A549 treated with Mapracorat at 1 μM for 4 hours (cell line): Measurements from ENCODE around the gene CAPN14. TPM values are rescaled to one million over a fixed set of nuclear protein-coding genes. Genes with fewer than 3 reads are reported as not detected.

Experiments
- total RNA-seq: library from RNA; stranded (reverse); fragments of 200-300 nt; extraction: Qiagen RNA extraction; gene quantifications from 5 replicates; pipeline ENCODE4 v1.2.3, GENCODE V29; 2022

The CAPN14 gene, protein sequence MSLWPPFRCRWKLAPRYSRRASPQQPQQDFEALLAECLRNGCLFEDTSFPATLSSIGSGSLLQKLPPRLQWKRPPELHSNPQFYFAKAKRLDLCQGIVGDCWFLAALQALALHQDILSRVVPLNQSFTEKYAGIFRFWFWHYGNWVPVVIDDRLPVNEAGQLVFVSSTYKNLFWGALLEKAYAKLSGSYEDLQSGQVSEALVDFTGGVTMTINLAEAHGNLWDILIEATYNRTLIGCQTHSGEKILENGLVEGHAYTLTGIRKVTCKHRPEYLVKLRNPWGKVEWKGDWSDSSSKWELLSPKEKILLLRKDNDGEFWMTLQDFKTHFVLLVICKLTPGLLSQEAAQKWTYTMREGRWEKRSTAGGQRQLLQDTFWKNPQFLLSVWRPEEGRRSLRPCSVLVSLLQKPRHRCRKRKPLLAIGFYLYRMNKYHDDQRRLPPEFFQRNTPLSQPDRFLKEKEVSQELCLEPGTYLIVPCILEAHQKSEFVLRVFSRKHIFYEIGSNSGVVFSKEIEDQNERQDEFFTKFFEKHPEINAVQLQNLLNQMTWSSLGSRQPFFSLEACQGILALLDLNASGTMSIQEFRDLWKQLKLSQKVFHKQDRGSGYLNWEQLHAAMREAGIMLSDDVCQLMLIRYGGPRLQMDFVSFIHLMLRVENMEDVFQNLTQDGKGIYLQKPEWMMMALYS
- 0.03 to 0.05 TPM in 2 of 5 replicates, not detected in the others for total RNA-seq

DNA sequence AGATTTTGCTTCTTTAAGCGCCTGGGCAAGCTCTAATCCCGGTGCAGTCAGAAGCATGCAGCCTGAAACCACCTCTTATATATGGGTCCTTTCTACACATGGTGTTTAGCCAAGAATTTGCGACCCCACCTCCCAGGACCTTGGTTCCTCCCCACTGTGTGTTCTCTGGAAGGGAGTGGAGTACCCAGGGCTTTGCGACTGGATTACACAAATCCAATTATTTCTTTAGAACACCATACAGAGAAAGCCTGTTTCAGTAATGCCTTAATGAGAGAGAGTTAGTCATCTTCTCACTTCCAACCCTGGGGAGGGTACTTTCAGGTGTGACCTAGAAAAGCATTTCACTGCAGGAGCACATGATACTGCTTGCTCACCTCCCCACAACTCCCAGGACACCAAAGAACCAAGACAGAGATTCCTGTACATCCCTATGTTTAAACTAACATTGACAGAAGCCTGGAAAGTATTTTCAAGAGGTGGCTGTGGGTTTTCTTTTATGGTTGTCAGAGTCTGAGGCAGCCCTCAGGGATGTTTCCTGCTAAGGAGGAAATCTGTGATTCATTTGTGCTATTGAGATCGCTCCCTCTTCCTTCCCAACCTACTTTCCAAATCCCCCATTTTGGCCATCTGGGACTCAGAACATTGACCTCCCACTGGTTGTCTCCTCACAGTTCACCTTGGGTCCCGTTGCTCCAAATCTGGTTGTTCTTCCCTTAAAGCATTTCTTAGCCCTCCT lies at the start of gene CAPN14:
CAPN14 (minus strand) TSS at position 51 of the 736 bp plus-strand sequence. CDS start 12,068 bp downstream, outside the sequence.

DNA sequence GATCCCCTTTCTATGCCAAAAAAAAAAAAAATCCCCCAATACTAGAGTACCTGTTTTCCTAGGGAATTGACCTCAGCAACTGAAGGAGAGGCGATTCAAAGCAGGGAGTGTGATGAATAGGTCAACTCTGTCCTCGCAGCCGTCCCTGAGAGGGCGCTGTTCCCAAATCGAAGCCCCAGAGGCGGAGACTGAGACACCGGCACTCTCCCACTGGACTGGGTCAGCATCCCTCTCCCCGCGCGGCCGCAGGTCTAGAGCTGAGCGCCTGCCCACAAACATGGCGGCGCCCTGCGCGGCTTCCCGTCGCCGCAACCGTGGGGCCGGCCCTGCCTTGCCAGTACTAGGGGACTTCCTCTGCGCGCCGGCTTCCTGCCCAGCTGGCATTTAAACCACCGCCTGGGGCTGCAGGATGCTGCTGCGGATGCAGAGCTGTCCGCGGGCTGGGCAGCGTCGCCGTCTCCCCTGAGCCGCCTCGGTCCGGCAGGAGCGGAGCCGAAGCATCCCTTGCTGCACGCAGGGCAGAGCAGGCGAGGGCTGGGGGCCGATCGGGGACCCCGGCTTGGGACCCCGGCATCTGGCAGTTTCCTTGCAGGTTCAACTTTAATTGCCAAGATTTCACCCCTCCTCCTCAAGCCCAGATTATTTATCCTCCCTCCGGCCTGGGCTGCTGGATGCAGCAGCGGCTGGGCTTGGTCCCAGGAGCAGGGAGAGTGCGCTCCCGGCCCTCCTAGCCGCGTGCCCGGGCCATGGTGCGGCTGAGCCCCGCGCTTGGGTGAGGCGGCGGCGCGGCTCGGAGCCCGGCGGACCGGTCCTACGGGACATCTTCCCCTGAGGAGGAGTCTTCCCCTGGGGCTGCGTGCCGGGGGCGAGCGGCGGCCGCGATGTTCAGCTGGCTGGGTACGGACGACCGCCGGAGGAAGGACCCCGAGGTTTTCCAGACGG lies 16.7 kb upstream of the CAPN14 start, which contains the start of gene EHD3:
EHD3 (plus strand) TSS at position 412 of the 942 bp plus-strand sequence; CDS start at position 882, 470 bp downstream.

DNA sequence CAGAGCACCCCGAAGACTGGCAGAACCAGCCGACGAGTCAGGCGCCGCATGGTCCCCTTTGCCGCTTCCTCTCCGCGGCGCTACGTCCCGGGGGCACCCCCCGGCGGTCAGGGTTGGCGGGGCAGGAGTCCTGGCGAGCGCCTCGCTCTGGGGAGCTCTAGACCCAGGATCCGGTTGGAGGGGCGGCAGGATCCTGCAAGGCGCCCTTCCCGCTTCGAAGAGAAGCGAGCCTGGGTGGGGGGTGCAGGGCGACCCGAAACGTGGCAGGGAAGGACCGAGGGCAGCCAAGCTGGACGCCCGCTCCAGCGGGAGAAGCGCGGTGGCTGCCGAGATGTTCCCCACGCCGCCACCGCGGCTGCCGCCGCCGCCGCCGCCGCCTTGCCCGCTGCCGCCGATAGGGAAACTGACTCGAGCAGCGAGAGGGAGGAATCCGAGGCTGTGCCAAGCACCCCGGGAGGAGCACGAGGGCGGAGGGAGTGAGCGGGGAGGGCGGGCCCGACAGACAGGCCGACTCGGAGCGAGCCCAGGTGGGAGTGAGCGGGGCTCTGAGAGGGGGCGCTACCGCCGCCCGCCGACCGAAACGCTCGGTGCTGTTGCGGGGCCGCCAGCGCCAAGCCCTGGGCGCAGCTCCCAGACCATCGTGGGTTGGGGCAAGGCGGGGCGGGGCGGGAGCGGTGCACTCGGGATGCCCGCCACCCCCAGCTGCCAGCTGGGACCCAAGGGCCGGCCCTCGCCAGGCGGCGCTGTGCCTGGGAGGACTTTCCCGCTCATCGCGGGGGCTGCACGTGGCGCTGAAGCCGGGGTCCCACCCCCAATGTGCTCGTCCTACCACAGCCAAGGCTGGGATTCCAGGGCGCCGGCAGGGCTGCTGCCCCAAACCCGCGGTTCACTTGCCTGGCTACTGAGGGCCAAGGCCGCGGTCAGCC lies 79.0 kb downstream of the CAPN14 start, which contains the start of gene GALNT14:
GALNT14 (minus strand) TSS at position 404 of the 926 bp plus-strand sequence; CDS start at position 50, 354 bp downstream.

Other genes with a start within 250 kb of the CAPN14 start
- gene GALNT14, start 79.1 kb downstream of the CAPN14 start, total RNA-seq = 41.2 to 47.8 TPM (median 47.3 TPM) in 5 replicates
- gene EHD3, start 16.6 kb upstream of the CAPN14 start, total RNA-seq = 6.2 to 7.8 TPM (median 7.3 TPM) in 5 replicates
- gene XDH, start 197.2 kb upstream of the CAPN14 start, total RNA-seq = 1.1 to 1.7 TPM (median 1.1 TPM) in 5 replicates